CD4-positive, alpha-beta T cell (primary cell): Measurements from ENCODE around the gene SIL1. TPM values are rescaled to one million over a fixed set of nuclear protein-coding genes. Genes with fewer than 3 reads are reported as not detected.

ENCODE experiments used
- ATAC-seq: fragments of 200-7000 bp; cut with Tn5 transposase; one replicate; pipeline ENCODE4 v1.10.0; 2022; ENCODE audit warnings: mild to moderate bottlenecking; ENCODE audit not compliant: poor library complexity
- CTCF ChIA-PET: fragments of 350-600 bp; sonication (Branson Sonifier 250); formaldehyde crosslinking; loops from one replicate; lab custom pipeline; 2021; ENCODE audit warnings: antibody characterized with exemption, inconsistent platforms; lab: Charles Lee
- POLR2A ChIA-PET: fragments of 350-600 bp; sonication (Branson Sonifier 250); formaldehyde crosslinking; loops from one replicate; lab custom pipeline; 2021; ENCODE audit warnings: antibody characterized with exemption, inconsistent platforms; lab: Charles Lee
- DNase-seq, 14 experiments: peaks; one replicate each; pipeline ENCODE4 v3.0.0-alpha.2; 2013 to 2020; ENCODE audit warnings: mixed read lengths in 2 of 14
- H3K27ac ChIP-seq, 2 donors: one replicate each; pipeline versions ENCODE4 v1.5.1 to v1.7.0; 2013; ENCODE audit warnings: low read length in 2 of 2, low read depth in 1 of 2, mild to moderate bottlenecking in 1 of 2
- H3K27me3 ChIP-seq, 2 experiments: 1 replicate in 1 of 2; 2 replicates in 1 of 2; pipeline versions ENCODE4 v1.6.1 to v1.7.0; 2013; ENCODE audit warnings: low read length in 2 of 2, control low read depth in 1 of 2, mild to moderate bottlenecking in 1 of 2, moderate library complexity in 1 of 2; ENCODE audit not compliant: insufficient read depth in 2 of 2, control insufficient read depth in 1 of 2
- H3K36me3 ChIP-seq: one replicate; pipeline ENCODE4 v1.6.1; 2013; ENCODE audit warnings: low read length, control low read depth; ENCODE audit not compliant: insufficient read depth
- H3K4me1 ChIP-seq: one replicate; pipeline ENCODE4 v1.6.1; 2013; ENCODE audit warnings: low read length, control low read depth; ENCODE audit not compliant: insufficient read depth
- H3K4me3 ChIP-seq: one replicate; pipeline ENCODE4 v1.5.1; 2013; ENCODE audit warnings: mild to moderate bottlenecking, low read length, moderate library complexity
- H3K9me3 ChIP-seq, 2 experiments: 1 replicate in 1 of 2; 2 replicates in 1 of 2; pipeline versions ENCODE4 v1.6.1 to v1.7.0; 2013; ENCODE audit warnings: low read length in 2 of 2, mild to moderate bottlenecking in 2 of 2, control low read depth in 1 of 2, moderate library complexity in 1 of 2; ENCODE audit not compliant: control insufficient read depth in 1 of 2, insufficient read depth in 1 of 2
- H3K27ac Mint-ChIP-seq: one replicate; pipeline ENCODE4 v1.8.0; 2020; ENCODE audit warnings: mixed read lengths
- H3K27me3 Mint-ChIP-seq: one replicate; pipeline ENCODE4 v1.8.0; 2021; ENCODE audit warnings: mixed read lengths
- H3K36me3 Mint-ChIP-seq: one replicate; pipeline ENCODE4 v1.8.0; 2021; ENCODE audit warnings: low read depth, mixed read lengths
- H3K4me1 Mint-ChIP-seq: one replicate; pipeline ENCODE4 v1.8.0; 2021; ENCODE audit warnings: low read depth, mixed read lengths
- H3K4me3 Mint-ChIP-seq: one replicate; pipeline ENCODE4 v1.8.0; 2020; ENCODE audit warnings: mild to moderate bottlenecking, mixed read lengths
- H3K9me3 Mint-ChIP-seq: one replicate; pipeline ENCODE4 v1.8.0; 2020; ENCODE audit warnings: mixed read lengths
- intact Hi-C, 2 experiments: fragments of 100-400 bp; cut with DNase I in 1 of 2; cut with micrococcal nuclease in 1 of 2; formaldehyde crosslinking; loops; one replicate each; pipeline versions ENCODE4 v1.15.1 to v1.9.0; 2023 to 2025; cut with DNase I, micrococcal nuclease
- total RNA-seq, 174 experiments: library from RNA in 2 of 174; stranded (reverse) in 2 of 174; gene quantifications; one replicate each; pipeline ENCODE4 v1.2.3 and lab custom pipeline; 2021 to 2026
- TF ChIP-seq, protein P1 (sequence below): fragments of 200-600 bp; IDR thresholded peaks from one replicate; pipeline ENCODE4 v1.8.0; 2022; ENCODE audit warnings: antibody characterized with exemption, mild to moderate bottlenecking

SIL1 gene
- total RNA-seq, 2 experiments from 2014 or later: 5.6 to 9.2 TPM

DNA sequence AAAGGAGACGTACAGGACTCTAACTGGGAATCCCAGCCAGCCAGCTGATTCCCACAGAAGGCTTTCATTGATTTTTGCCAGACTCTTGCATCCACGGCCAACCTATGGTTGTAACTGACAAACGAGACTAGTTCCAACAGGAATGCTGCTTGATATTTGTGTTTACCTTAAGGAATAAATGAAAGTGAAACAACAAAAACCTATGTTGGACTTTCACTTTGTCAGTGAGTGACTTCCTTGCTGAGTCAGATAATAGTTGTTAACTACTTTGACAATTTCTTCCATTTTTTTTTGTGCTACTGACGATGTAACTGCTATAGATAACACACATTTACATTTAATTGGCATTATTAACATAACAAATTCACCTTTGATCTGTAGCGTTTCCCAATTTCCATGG, 259.6 kb downstream of the SIL1 start:
- ATAC-seq (no peak), DNase-seq (no peak)
- no peaks in the 10 kb centered on the region for H3K36me3 Mint-ChIP-seq
- CTCF ChIA-PET: no interaction called here
- no peaks in the 10 kb centered on the region for H3K27me3 Mint-ChIP-seq
- POLR2A ChIA-PET: no interaction called here
- intact Hi-C loops: no loop called here
- Histone ChIP-seq H3K27ac (no peak overlapping the region), H3K36me3 (no peaks in the 10 kb centered on the region), H3K4me1 (no peaks in the 10 kb centered on the region), H3K9me3 (peaks cover 0 to 4% of the 10 kb centered on the region in 2 experiments), H3K4me3 (no peak overlapping the region), H3K27me3 (no peaks in the 10 kb centered on the region)
- H3K4me3 Mint-ChIP-seq: no peak overlapping the region
- peaks cover 6% of the 10 kb centered on the region for H3K4me1 Mint-ChIP-seq
- H3K27ac Mint-ChIP-seq: no peak overlapping the region
- no peaks in the 10 kb centered on the region for H3K9me3 Mint-ChIP-seq
- TF ChIP-seq, protein P1, sequence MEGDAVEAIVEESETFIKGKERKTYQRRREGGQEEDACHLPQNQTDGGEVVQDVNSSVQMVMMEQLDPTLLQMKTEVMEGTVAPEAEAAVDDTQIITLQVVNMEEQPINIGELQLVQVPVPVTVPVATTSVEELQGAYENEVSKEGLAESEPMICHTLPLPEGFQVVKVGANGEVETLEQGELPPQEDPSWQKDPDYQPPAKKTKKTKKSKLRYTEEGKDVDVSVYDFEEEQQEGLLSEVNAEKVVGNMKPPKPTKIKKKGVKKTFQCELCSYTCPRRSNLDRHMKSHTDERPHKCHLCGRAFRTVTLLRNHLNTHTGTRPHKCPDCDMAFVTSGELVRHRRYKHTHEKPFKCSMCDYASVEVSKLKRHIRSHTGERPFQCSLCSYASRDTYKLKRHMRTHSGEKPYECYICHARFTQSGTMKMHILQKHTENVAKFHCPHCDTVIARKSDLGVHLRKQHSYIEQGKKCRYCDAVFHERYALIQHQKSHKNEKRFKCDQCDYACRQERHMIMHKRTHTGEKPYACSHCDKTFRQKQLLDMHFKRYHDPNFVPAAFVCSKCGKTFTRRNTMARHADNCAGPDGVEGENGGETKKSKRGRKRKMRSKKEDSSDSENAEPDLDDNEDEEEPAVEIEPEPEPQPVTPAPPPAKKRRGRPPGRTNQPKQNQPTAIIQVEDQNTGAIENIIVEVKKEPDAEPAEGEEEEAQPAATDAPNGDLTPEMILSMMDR: no peak

DNA sequence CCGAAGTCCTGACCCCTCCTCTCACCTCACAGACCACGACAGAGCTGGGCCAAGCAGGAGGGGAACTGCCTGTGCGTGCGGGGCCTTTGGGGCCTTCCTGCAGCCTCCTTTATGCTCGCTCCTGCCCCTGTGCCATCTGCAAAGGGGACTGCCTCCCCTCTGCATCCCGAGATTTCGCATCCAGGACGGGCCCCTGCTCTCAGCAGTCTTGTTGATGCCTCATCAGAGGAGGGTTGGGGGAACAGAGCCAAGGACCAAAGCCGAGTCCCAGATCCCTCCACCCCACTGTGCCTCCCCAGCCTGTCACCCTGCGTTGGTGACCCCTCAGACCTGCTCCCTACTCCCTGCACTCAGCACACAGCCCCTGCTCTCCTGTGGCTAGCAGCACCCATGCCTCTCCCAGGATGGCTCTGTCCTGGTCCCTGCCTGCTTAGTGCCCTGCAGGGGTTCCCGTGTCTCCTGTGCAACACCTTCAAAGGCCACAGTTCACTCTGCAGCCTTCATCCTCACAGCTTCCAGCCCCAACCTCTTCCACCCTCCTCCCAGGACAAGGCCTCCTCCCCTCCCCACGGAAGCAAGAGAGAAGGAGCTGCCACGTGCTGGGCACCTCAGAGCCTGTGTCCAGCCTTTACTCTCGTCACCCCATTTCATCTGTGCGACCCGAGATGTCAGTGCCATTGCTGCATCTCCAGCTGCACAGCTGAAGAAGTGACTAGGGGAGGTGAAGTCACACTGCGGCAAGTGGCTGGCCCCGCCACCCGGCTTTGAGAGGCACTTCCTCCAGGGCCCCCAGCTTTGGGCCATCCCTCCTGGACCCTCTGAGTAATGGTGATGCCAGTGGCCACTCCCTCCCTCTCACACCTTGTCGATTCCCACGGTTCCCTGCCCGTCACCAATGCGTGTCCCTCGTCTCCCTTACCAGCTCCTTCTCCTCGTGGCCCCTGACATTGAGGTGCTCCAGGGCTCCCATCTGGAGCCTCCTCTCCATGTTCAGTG, 260.5 kb downstream of the SIL1 start:
- no peak for ATAC-seq

DNA sequence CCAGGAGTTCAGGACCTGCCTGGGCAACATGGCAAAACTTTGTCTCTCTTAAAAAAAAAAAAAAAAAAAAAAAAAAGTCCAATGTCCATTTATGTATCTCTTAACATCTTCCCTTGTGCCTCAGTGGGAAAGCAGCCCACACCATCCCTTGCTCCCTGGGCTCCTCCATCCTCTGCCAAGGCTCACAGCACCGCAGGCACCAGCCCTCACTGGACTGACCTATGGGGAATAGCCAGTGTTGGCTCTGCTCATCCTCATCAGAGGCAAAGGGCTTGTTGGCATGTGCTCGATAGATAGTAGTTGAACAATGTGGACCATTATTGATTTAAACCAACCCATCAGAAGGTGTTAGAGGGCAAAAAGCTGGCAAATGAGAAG, 261.2 kb downstream of the SIL1 start:
- peaks cover 7% of the 10 kb centered on the region for H3K36me3 ChIP-seq
- H3K27ac ChIP-seq: no peak overlapping the region
- TF ChIP-seq, protein P1: no peak
- intact Hi-C loops: no loop called here
- H3K36me3 Mint-ChIP-seq: no peaks in the 10 kb centered on the region
- H3K4me1 ChIP-seq: no peaks in the 10 kb centered on the region
- no peaks in the 10 kb centered on the region for H3K27me3 ChIP-seq
- no peak for ATAC-seq
- no peak for DNase-seq
- POLR2A ChIA-PET: no interaction called here
- peaks cover 0 to 4% of the 10 kb centered on the region in 2 experiments for H3K9me3 ChIP-seq
- H3K9me3 Mint-ChIP-seq: no peaks in the 10 kb centered on the region
- no peak overlapping the region for H3K4me3 ChIP-seq
- H3K4me1 Mint-ChIP-seq: peaks cover 6% of the 10 kb centered on the region
- no peak overlapping the region for H3K4me3 Mint-ChIP-seq
- no peak overlapping the region for H3K27ac Mint-ChIP-seq
- no peaks in the 10 kb centered on the region for H3K27me3 Mint-ChIP-seq
- CTCF ChIA-PET: no interaction called here

More for the DNA sequence above, 260.5 kb downstream of the SIL1 start:
- Mint-ChIP-seq H3K9me3 (no peaks in the 10 kb centered on the region), H3K4me3 (no peak overlapping the region), H3K27me3 (no peaks in the 10 kb centered on the region), H3K27ac (no peak overlapping the region), H3K4me1 (peaks cover 6% of the 10 kb centered on the region), H3K36me3 (no peaks in the 10 kb centered on the region)
- intact Hi-C loops: no loop called here
- H3K4me1 ChIP-seq: no peaks in the 10 kb centered on the region
- ChIA-PET CTCF (no interaction called here), POLR2A (no interaction called here)
- H3K27me3 ChIP-seq: no peaks in the 10 kb centered on the region
- no peak overlapping the region for H3K4me3 ChIP-seq
- TF ChIP-seq, protein P1: no peak
- peaks cover 5% of the 10 kb centered on the region for H3K36me3 ChIP-seq
- H3K27ac ChIP-seq: no peak overlapping the region
- DNase-seq: no peak
- peaks cover 0 to 4% of the 10 kb centered on the region in 2 experiments for H3K9me3 ChIP-seq
